Karpas-422 (cell line): ENCODE data around the gene PUM1. TPM values are rescaled to one million over a fixed set of nuclear protein-coding genes. Genes with fewer than 3 reads are reported as not detected.

ENCODE experiments used
- DNase-seq: peaks from one replicate; pipeline ENCODE4 v3.0.0-alpha.2; 2015
- H2AFZ ChIP-seq: fragments of 200-600 bp; sonication (generic); 2 replicates; pipeline ENCODE4 v1.6.1; 2014; ENCODE audit warnings: antibody characterized with exemption, low read length, mixed read lengths
- H3K27ac ChIP-seq: fragments of 200-600 bp; sonication (generic); 2 replicates; pipeline ENCODE4 v1.5.1; 2014; ENCODE audit warnings: mild to moderate bottlenecking, low read length, moderate library complexity
- H3K27me3 ChIP-seq: fragments of 200-600 bp; sonication (generic); 2 replicates; pipeline ENCODE4 v1.6.1; 2014; ENCODE audit warnings: low read length, mixed read lengths
- H3K36me3 ChIP-seq: fragments of 200-600 bp; sonication (generic); 2 replicates; pipeline ENCODE4 v1.6.1; 2014; ENCODE audit warnings: low read length, mixed read lengths; ENCODE audit not compliant: insufficient read depth
- H3K4me1 ChIP-seq: fragments of 200-600 bp; sonication (generic); 2 replicates; pipeline ENCODE4 v1.6.1; 2014; ENCODE audit warnings: mild to moderate bottlenecking, low read length, mixed read lengths
- H3K4me2 ChIP-seq: fragments of 200-600 bp; sonication (generic); 2 replicates; pipeline ENCODE4 v1.6.1; 2014; ENCODE audit warnings: low read length, low read depth, mild to moderate bottlenecking; ENCODE audit not compliant: poor library complexity, severe bottlenecking
- H3K4me3 ChIP-seq: fragments of 200-600 bp; sonication (generic); 2 replicates; pipeline ENCODE4 v1.5.1; 2014; ENCODE audit warnings: mild to moderate bottlenecking, antibody characterized with exemption, low read length, mixed read lengths
- H3K79me2 ChIP-seq: fragments of 200-600 bp; sonication (generic); 2 replicates; pipeline ENCODE4 v1.6.1; 2014; ENCODE audit warnings: mild to moderate bottlenecking, low read length, mixed read lengths
- H3K9ac ChIP-seq: fragments of 200-600 bp; sonication (generic); 2 replicates; pipeline ENCODE4 v1.6.0; 2014; ENCODE audit warnings: low read length
- H3K9me2 ChIP-seq: fragments of 200-600 bp; sonication (generic), shearing (Covaris generic); replicated peaks from 2 replicates; pipeline ENCODE4 v1.6.0; 2014; ENCODE audit warnings: mild to moderate bottlenecking, low read length, moderate library complexity; ENCODE audit not compliant: insufficient read depth
- H3K9me3 ChIP-seq: fragments of 300-700, 200-600 bp; sonication (generic); 2 replicates; pipeline ENCODE4 v1.6.1; 2014; ENCODE audit warnings: low read length, mixed read lengths
- H4K20me1 ChIP-seq: fragments of 200-600 bp; sonication (generic); 2 replicates; pipeline ENCODE4 v1.6.1; 2014; ENCODE audit warnings: mild to moderate bottlenecking, antibody characterized with exemption, low read length, low read depth; ENCODE audit not compliant: insufficient read depth
- total RNA-seq: library from RNA; depleted of rRNA; stranded (reverse); fragments of >200 nt; shearing (Covaris generic); gene quantifications from 2 replicates; pipeline ENCODE4 v1.2.3, GENCODE V29; 2014; ENCODE audit warnings: low replicate concordance

The PUM1 gene
- total RNA-seq, 1 experiment from 2014 or later: 96.2 TPM

- no peaks in the 10 kb centered on the region for H3K9me3 ChIP-seq
- no peaks in the 10 kb centered on the region for H3K4me1 ChIP-seq
- no peak overlapping the region for H2AFZ ChIP-seq
- DNase-seq: no peak
- H3K27ac ChIP-seq: no peak overlapping the region
- no peaks in the 10 kb centered on the region for H3K79me2 ChIP-seq
- no peaks in the 10 kb centered on the region for H3K9me2 ChIP-seq
- no peaks in the 10 kb centered on the region for H3K36me3 ChIP-seq
- no peaks in the 10 kb centered on the region for H4K20me1 ChIP-seq
- H3K27me3 ChIP-seq: no peaks in the 10 kb centered on the region
- no peak overlapping the region for H3K4me2 ChIP-seq
- H3K9ac ChIP-seq: no peak overlapping the region
- H3K4me3 ChIP-seq: no peak overlapping the region
Measured at GRCh38 chr1:30916296-30916695, 149.2 kb downstream of the PUM1 start.

GRCh38 chr1:30915491-30916230, 149.9 kb downstream of the PUM1 start:
- H3K9ac ChIP-seq: no peak overlapping the region
- no peak overlapping the region for H2AFZ ChIP-seq
- no peaks in the 10 kb centered on the region for H4K20me1 ChIP-seq
- H3K9me3 ChIP-seq: no peaks in the 10 kb centered on the region
- H3K9me2 ChIP-seq: no peaks in the 10 kb centered on the region
- no peak overlapping the region for H3K4me2 ChIP-seq
- H3K79me2 ChIP-seq: no peaks in the 10 kb centered on the region
- no peaks in the 10 kb centered on the region for H3K4me1 ChIP-seq
- H3K36me3 ChIP-seq: no peaks in the 10 kb centered on the region
- no peak overlapping the region for H3K27ac ChIP-seq
- H3K4me3 ChIP-seq: no peak overlapping the region
- H3K27me3 ChIP-seq: no peaks in the 10 kb centered on the region
- DNase-seq: no peak

- Histone ChIP-seq H3K4me2 (no peak overlapping the region), H3K27me3 (no peaks in the 10 kb centered on the region), H3K79me2 (no peaks in the 10 kb centered on the region), H3K9me3 (no peaks in the 10 kb centered on the region), H3K4me1 (no peaks in the 10 kb centered on the region), H4K20me1 (no peaks in the 10 kb centered on the region), H3K36me3 (no peaks in the 10 kb centered on the region), H3K27ac (no peak overlapping the region), H2AFZ (no peak overlapping the region), H3K4me3 (no peak overlapping the region), H3K9me2 (no peaks in the 10 kb centered on the region), H3K9ac (no peak overlapping the region)
- no peak for DNase-seq
Measured at GRCh38 chr1:30914931-30915330, 150.6 kb downstream of the PUM1 start.

- H3K36me3 ChIP-seq: no peaks in the 10 kb centered on the region
- H3K27me3 ChIP-seq: no peaks in the 10 kb centered on the region
- no peaks in the 10 kb centered on the region for H4K20me1 ChIP-seq
- no peak overlapping the region for H3K4me2 ChIP-seq
- H3K9ac ChIP-seq: no peak overlapping the region
- no peaks in the 10 kb centered on the region for H3K4me1 ChIP-seq
- H2AFZ ChIP-seq: no peak overlapping the region
- H3K9me3 ChIP-seq: no peaks in the 10 kb centered on the region
- no peak for DNase-seq
- H3K27ac ChIP-seq: no peak overlapping the region
- H3K4me3 ChIP-seq: no peak overlapping the region
- no peaks in the 10 kb centered on the region for H3K9me2 ChIP-seq
- H3K79me2 ChIP-seq: no peaks in the 10 kb centered on the region
Measured at GRCh38 chr1:30914587-30914922, 151.0 kb downstream of the PUM1 start.

DNA sequence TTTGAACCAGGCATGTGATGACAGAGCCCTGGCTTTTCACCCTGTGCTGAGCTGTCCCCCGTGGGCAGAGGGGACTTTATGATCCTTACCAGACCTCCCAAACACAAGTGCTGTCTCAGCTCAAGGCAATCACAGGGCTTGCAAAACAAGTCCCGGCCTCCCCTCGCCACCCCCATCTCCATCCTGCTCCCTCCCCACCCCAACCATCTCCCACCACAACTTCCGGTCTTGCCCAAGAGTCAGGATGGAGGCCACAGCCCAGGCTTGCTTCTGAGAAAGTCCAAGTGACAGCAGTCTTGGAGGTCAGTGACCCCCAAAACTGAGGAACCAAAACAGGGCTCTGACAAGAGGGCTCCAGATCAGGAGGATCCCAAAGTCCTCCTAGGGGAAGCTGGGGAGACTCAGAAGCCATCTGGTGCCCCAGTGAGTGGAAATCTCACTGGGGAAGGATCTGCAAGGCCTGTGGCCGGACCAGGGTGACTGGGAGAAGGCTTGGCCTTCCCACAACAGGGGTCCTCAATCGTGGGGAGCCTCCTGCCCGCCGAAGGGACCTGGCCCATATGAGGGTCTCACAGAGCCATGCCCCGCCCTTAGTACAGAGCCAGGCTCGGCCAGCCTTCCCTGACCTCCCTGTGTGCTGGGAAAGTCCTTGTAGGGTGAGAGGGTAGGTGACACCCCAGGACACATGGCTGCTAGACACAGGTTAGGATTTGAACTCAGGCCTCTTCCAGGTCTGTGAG, 152.4 kb downstream of the PUM1 start:
- Histone ChIP-seq H3K4me2 (no peak overlapping the region), H3K27ac (no peak overlapping the region), H3K4me3 (no peak overlapping the region), H3K27me3 (no peaks in the 10 kb centered on the region), H3K9ac (no peak overlapping the region), H2AFZ (no peak overlapping the region), H3K79me2 (no peaks in the 10 kb centered on the region), H3K4me1 (no peaks in the 10 kb centered on the region), H3K9me3 (no peaks in the 10 kb centered on the region), H3K36me3 (no peaks in the 10 kb centered on the region), H3K9me2 (no peaks in the 10 kb centered on the region), H4K20me1 (no peaks in the 10 kb centered on the region)
- no peak for DNase-seq

- H3K79me2 ChIP-seq: no peaks in the 10 kb centered on the region
- no peak overlapping the region for H2AFZ ChIP-seq
- no peak overlapping the region for H3K9ac ChIP-seq
- no peaks in the 10 kb centered on the region for H3K4me1 ChIP-seq
- H3K4me3 ChIP-seq: no peak overlapping the region
- H3K27ac ChIP-seq: no peak overlapping the region
- H3K9me2 ChIP-seq: no peaks in the 10 kb centered on the region
- H3K4me2 ChIP-seq: no peak overlapping the region
- 0 out of 2 replicates have a peak, but pooled peaks cover 5% of the 10 kb centered on the region for H4K20me1 ChIP-seq
- no peaks in the 10 kb centered on the region for H3K27me3 ChIP-seq
- DNase-seq: no peak
- no peaks in the 10 kb centered on the region for H3K36me3 ChIP-seq
- no peaks in the 10 kb centered on the region for H3K9me3 ChIP-seq
Measured at GRCh38 chr1:30912224-30912623, 153.3 kb downstream of the PUM1 start.

- no peaks in the 10 kb centered on the region for H3K27me3 ChIP-seq
- DNase-seq: peak; percentile 82
- H4K20me1 ChIP-seq: 0 out of 2 replicates have a peak, but pooled peaks cover 5% of the 10 kb centered on the region
- no peak overlapping the region for H3K4me2 ChIP-seq
- H3K4me3 ChIP-seq: no peak overlapping the region
- H3K9me2 ChIP-seq: no peaks in the 10 kb centered on the region
- H2AFZ ChIP-seq: no peak overlapping the region
- H3K9ac ChIP-seq: no peak overlapping the region
- H3K27ac ChIP-seq: no peak overlapping the region
- H3K79me2 ChIP-seq: no peaks in the 10 kb centered on the region
- no peaks in the 10 kb centered on the region for H3K4me1 ChIP-seq
- no peaks in the 10 kb centered on the region for H3K36me3 ChIP-seq
- H3K9me3 ChIP-seq: no peaks in the 10 kb centered on the region
Measured at GRCh38 chr1:30911059-30911954, 154.2 kb downstream of the PUM1 start.
